Middle frontal gyrus (tissue), 1 donor: ENCODE results near the gene ZNFX1.
"Not testable (repeated sequence)": the region's sequence is repeated elsewhere in the genome, so short reads cannot be mapped to it uniquely, and the experiment has no call there.

Experiments
- DNase-seq: peaks from one replicate; pipeline ENCODE4 v3.0.0-alpha.2; 2015; ENCODE audit warnings: low spot score; ENCODE audit errors: extremely low spot score

The ZNFX1 gene

DNA sequence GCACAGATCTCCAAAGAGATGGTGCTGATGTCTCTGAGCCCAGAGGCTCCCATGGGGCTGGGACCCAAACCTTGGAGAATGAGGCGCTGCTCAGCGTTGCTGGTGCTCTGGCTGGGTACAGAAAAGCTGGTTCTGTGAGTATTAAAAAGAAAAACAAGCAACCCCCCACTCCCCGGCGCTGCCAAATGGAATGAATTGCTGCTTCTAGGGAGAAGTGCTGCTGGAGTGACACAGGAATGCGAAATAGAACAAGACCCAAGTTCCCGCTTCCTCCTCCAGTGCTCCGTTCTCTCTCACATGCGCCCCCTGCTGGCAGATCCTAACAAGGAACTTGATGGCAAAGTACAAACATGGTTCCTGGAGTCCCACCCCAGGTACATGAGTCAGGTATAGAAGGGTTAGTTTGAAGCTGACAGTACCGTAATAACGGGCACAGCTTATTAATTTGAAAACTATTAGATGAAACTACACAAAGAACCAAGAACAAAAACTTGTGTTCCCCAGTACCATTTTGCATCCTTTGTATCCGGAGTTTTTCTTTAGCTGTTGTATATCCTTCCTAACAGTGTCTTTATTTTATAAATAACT is 60.8 kb downstream of the ZNFX1 start:
- peak; percentile 88 for DNase-seq

DNA sequence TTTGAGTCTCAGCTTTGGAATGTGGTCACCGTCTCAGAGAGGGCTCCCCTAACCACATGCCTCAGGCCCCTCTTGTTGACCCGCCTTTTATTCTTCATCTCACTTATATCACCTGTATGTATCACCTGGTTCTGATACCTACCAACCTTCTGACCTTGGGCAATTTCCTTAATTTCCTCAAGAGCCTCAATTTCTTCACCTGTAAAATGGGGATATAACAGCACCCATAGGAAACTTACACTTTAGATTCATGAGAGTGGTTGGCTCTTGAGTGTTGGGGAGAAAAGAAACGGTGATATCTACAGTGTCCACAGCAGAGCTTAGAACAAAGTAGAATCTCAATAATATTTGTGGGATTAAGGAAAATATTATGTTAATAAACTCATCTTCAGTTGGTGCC is 62.6 kb downstream of the ZNFX1 start:
- no peak for DNase-seq

GRCh38 chr20:49214571-49214970 is 63.3 kb downstream of the ZNFX1 start:
- no peak for DNase-seq

GRCh38 chr20:49210757-49211110 is 67.1 kb downstream of the ZNFX1 start:
- no peak for DNase-seq

- no peak for DNase-seq
Observed at GRCh38 chr20:49210101-49210756, 67.6 kb downstream of the ZNFX1 start.

- DNase-seq: no peak
Observed at GRCh38 chr20:49207076-49207475, 70.8 kb downstream of the ZNFX1 start.

GRCh38 chr20:49203746-49204145 is 74.1 kb downstream of the ZNFX1 start:
- DNase-seq: no peak

- no peak for DNase-seq
Observed at GRCh38 chr20:49203011-49203410, 74.8 kb downstream of the ZNFX1 start.

DNA sequence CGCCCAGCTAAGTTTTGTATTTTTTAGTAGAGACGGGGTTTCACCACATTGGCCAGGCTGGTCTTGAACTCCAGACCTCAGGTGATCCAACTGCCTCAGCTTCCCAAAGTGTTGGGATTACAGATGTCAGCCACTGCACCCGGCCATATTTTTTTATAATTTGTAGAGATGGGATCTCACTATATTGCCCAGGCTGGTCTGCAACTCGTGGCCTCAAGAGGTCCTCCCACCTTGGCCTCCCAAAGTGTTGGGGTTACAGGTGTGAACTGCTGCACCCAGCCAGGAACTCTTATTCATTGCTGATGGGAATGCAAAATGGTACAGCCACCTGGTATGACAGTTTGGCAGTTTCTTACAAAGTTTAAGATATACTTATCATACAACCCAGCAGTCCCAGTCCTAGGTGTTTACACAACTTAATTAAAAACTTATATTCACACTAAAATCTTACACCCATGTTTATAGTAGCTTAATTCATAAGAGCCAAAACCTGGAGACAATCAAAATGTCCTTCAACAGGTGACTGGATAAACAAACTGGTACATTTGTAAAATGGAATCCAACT is 78.0 kb downstream of the ZNFX1 start:
- DNase-seq: no peak

DNA sequence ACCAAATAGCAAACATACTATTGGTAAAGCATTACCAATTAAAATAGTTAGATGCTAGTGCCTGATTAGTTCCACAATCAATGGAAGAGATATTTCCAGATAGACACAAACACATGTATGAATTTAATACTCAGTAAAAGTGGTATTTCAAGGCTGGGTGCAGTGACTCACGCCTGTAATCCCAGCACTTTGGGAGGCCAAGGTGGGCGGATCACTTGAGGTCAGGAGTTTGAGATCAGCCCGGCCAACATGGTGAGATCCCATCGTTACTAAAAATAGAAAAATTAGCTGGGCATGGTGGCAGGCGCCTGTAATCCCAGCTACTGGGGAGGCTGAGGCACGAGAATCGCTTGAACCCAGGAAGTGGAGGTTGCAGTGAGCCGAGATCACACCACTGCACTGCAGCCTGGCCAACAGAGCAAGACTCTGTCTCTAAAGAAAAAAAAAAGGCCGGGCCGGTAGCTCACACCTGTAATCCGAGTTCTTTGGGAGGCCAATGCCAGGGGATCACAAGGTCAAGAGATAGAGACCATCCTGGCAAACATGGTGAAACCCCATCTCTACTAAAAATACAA is 84.8 kb downstream of the ZNFX1 start:
- DNase-seq: not testable (repeated sequence)
